MM.1S (cell line): ENCODE data around the gene GPR17.

Source experiments
- CTCF ChIP-seq: fragments of 300-600 bp; sonication (generic); IDR thresholded peaks from 2 replicates; pipeline ENCODE4 v1.5.1; 2016; ENCODE audit warnings: antibody characterized with exemption, low read length, mixed read lengths
- EZH2 ChIP-seq: fragments of 300-600 bp; sonication (generic); optimal IDR thresholded peaks from 2 replicates; pipeline ENCODE3; 2017; ENCODE audit warnings: low read depth, mild to moderate bottlenecking, antibody characterized with exemption, low read length, mixed read lengths

DNA sequence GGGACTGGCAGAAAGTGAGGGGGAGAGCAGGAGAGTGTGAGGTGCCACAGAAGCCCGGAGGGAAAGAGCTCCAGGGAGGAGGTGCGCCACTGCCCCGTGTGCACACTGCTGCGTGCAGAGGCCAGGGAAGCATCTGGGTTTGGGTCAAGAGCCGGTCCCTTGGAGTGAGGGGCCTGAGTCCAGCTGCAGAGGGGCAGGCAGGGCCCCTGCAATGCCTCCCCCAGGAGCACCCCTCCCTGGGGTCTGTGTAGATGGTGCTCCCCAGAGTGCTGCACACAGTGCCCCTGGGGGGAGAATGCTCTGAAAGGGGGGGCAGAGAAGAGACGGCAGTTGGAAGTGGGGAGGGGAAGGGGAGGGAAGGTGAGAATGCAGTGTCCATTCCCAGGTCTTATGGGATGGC, 33.0 kb downstream of the GPR17 start:
- TF ChIP-seq CTCF (no peak), EZH2 (no peak)
